Neutrophil (primary cell): ENCODE results near the gene ABI3.

Source experiments
- H3K27ac ChIP-seq: fragments of 200-600 bp; sonication (generic); 2 replicates; pipeline ENCODE4 v1.5.1; 2016; ENCODE audit warnings: mild to moderate bottlenecking, moderate library complexity
- H3K27me3 ChIP-seq: fragments of 200-600 bp; sonication (generic); 2 replicates; pipeline ENCODE4 v1.6.0; 2016; ENCODE audit warnings: mild to moderate bottlenecking
- H3K36me3 ChIP-seq: fragments of 200-600 bp; sonication (generic); 2 replicates; pipeline ENCODE4 v1.5.1; 2017
- H3K4me1 ChIP-seq, 2 experiments: fragments of 200-600 bp in 1 of 2; sonication (generic) in 1 of 2; 1 replicate in 1 of 2; 2 replicates in 1 of 2; pipeline versions ENCODE4 v1.5.1 to v1.6.1; 2013 to 2016; ENCODE audit warnings: low read depth in 1 of 2, low read length in 1 of 2, mild to moderate bottlenecking in 1 of 2, moderate library complexity in 1 of 2; ENCODE audit not compliant: control insufficient read depth in 1 of 2, insufficient read depth in 1 of 2
- H3K4me3 ChIP-seq, 2 experiments: fragments of 200-600 bp in 1 of 2; sonication (generic) in 1 of 2; 1 replicate in 1 of 2; 2 replicates in 1 of 2; pipeline ENCODE4 v1.5.1; 2013 to 2016; ENCODE audit warnings: low read depth in 1 of 2, low read length in 1 of 2, mild to moderate bottlenecking in 1 of 2, moderate library complexity in 1 of 2
- H3K9me3 ChIP-seq: fragments of 200-600 bp; sonication (generic); 2 replicates; pipeline ENCODE4 v1.5.1; 2016
- CTCF ChIP-seq: fragments of 200-600 bp; sonication (generic); IDR thresholded peaks from 2 replicates; pipeline ENCODE4 v1.5.1; 2016; ENCODE audit warnings: antibody characterized with exemption

ABI3 gene

GRCh38 chr17:49201481-49201927 lies 9.0 kb upstream of the ABI3 start:
- Histone ChIP-seq H3K4me3 (no peak overlapping the region), H3K36me3 (no peaks in the 10 kb centered on the region), H3K9me3 (no peaks in the 10 kb centered on the region), H3K27me3 (peaks cover 13% of the 10 kb centered on the region), H3K27ac (no peak overlapping the region), H3K4me1 (no peaks in the 10 kb centered on the region)
- TF ChIP-seq CTCF, result no peak

GRCh38 chr17:49203796-49204195 lies 6.7 kb upstream of the ABI3 start:
- Histone ChIP-seq H3K4me3 (no peak overlapping the region), H3K4me1 (no peaks in the 10 kb centered on the region), H3K27ac (no peak overlapping the region), H3K36me3 (no peaks in the 10 kb centered on the region), H3K9me3 (no peaks in the 10 kb centered on the region), H3K27me3 (peaks cover 34% of the 10 kb centered on the region)
- no peak for TF ChIP-seq CTCF

- TF ChIP-seq CTCF, result no peak
- Histone ChIP-seq H3K4me3 (no peak overlapping the region), H3K9me3 (no peaks in the 10 kb centered on the region), H3K4me1 (no peaks in the 10 kb centered on the region), H3K27me3 (peaks cover 41% of the 10 kb centered on the region), H3K27ac (no peak overlapping the region), H3K36me3 (no peaks in the 10 kb centered on the region)
Observed at GRCh38 chr17:49204516-49204915, 6.0 kb upstream of the ABI3 start.

GRCh38 chr17:49209061-49209571 lies 1.4 kb upstream of the ABI3 start:
- peaks cover 70% of the 10 kb centered on the region for H3K27me3 ChIP-seq
- no peaks in the 10 kb centered on the region for H3K36me3 ChIP-seq
- H3K4me1 ChIP-seq, result peaks cover 0 to 5% of the 10 kb centered on the region in 2 experiments
- H3K9me3 ChIP-seq, result no peaks in the 10 kb centered on the region
- H3K27ac ChIP-seq, result no peak overlapping the region
- TF ChIP-seq CTCF, result no peak
- H3K4me3 ChIP-seq, result no peak overlapping the region

- Histone ChIP-seq H3K36me3 (no peaks in the 10 kb centered on the region), H3K4me1 (peaks cover 30 to 37% of the 10 kb centered on the region in 2 experiments), H3K27ac (no peak overlapping the region), H3K9me3 (no peaks in the 10 kb centered on the region), H3K4me3 (no peak overlapping the region), H3K27me3 (peaks cover 45% of the 10 kb centered on the region)
- TF ChIP-seq CTCF, result no peak
Observed at GRCh38 chr17:49213399-49213798, 2.9 kb downstream of the ABI3 start.

GRCh38 chr17:49213847-49214246 lies 3.3 kb downstream of the ABI3 start:
- Histone ChIP-seq H3K4me3 (no peak overlapping the region), H3K4me1 (peaks cover 34 to 41% of the 10 kb centered on the region in 2 experiments), H3K27me3 (peaks cover 41% of the 10 kb centered on the region), H3K27ac (no peak overlapping the region), H3K9me3 (no peaks in the 10 kb centered on the region), H3K36me3 (no peaks in the 10 kb centered on the region)
- no peak for TF ChIP-seq CTCF
